ENCODE measurements around the gene CACNA1C. TPM values are rescaled to one million over a fixed set of nuclear protein-coding genes. Genes with fewer than 3 reads are reported as not detected.

Gene CACNA1C
- total and polyA plus RNA-seq, 10 of the 15 experiments (the other 5 are each of a cell fraction or from before 2014, with no cell fraction given): under 0.01 to 0.15 (median 0.09) TPM; not detected in 5

GRCh38 chr12:2352203-2352602 lies 299.4 kb downstream of the CACNA1C start:
- SMC1A ChIA-PET (ENCODE audit: uncharacterized antibody, unreplicated experiment): no interaction called here
- Histone ChIP-seq H3K4me3 (no peak overlapping the region), H2AFZ (ENCODE audit: control insufficient read depth, low read depth, low read length) (no peak overlapping the region), H3K27me3 (replicated peaks in 1 of 2; ENCODE audit: control insufficient read depth in 2 of 2, insufficient read depth in 2 of 2, low read length in 1 of 2) (0 out of 4 replicates have a peak, but pooled peaks cover 0 to 3% of the 10 kb centered on the region in 2 experiments), H3K9me3 (replicated peaks; ENCODE audit: control insufficient read depth, insufficient read depth, low read length) (no peaks in the 10 kb centered on the region), H3K36me3 (ENCODE audit: control insufficient read depth in 2 of 2, insufficient read depth in 2 of 2, low read length in 1 of 2) (no peaks in the 10 kb centered on the region), H3K79me2 (ENCODE audit: control insufficient read depth, insufficient read depth, low read length) (no peaks in the 10 kb centered on the region), H3K9ac (ENCODE audit: control insufficient read depth, insufficient read depth, low read length) (no peak overlapping the region), H3K4me1 (ENCODE audit: control insufficient read depth, insufficient read depth, low read length) (peaks cover 7% of the 10 kb centered on the region; the same call in 1 of the 2 replicates), H3K27ac (ENCODE audit: control insufficient read depth, insufficient read depth) (no peak overlapping the region), H3K4me2 (ENCODE audit: control insufficient read depth, insufficient read depth) (no peak overlapping the region), H4K20me1 (ENCODE audit: control insufficient read depth, insufficient read depth) (no peaks in the 10 kb centered on the region)
- POLR2A ChIA-PET: no interaction called here
- CTCF ChIA-PET: no interaction called here
- in situ Hi-C loops (cut with MboI): no loop called here
- BruUV-seq (replicated peaks): no TSS peak
- WGBS (ENCODE audit: insufficient coverage, insufficient replicate concordance, low lambda C conversion rate, missing lambda C conversion rate): 44% methylated on average over 6 of the region's 6 CpGs
- RAD21 ChIA-PET (ENCODE audit: unreplicated experiment): no interaction called here
- DNase-seq (ENCODE audit: low read depth, low spot score): no peak
- FAIRE-seq: no peak
- ATAC-seq: no peak
- intact Hi-C loops (cut with micrococcal nuclease; ENCODE audit: unreplicated experiment): no loop called here
- TF ChIP-seq POLR2AphosphoS5 (IDR thresholded peaks at IDR 0.05; ENCODE audit: low read length) (no peak), PBX3 (IDR thresholded peaks at IDR 0.05; ENCODE audit: insufficient replicate concordance, low read depth, low read length) (no peak), KLF5 (IDR thresholded peaks at IDR 0.05; ENCODE audit: partially characterized antibody) (no peak), MAX (IDR thresholded peaks at IDR 0.05; ENCODE audit: low read depth, low read length) (no peak), POLR2AphosphoS2 (IDR thresholded peaks at IDR 0.05; ENCODE audit: low read depth, low read length) (no peak), ZNF687 (IDR thresholded peaks at IDR 0.05) (no peak), ZBED1 (IDR thresholded peaks at IDR 0.05; ENCODE audit: borderline replicate concordance) (no peak), HDGF (IDR thresholded peaks at IDR 0.05) (no peak), POU2F2 (IDR thresholded peaks at IDR 0.05; ENCODE audit: borderline replicate concordance, low read depth, low read length) (no peak), ZBTB4 (CRISPR knock-in tag; IDR thresholded peaks at IDR 0.05) (no peak), CBFB (IDR thresholded peaks at IDR 0.05; ENCODE audit: low read depth) (no peak), RAD21 (IDR thresholded peaks at IDR 0.05; ENCODE audit: insufficient read depth, low read depth, low read length) (no peak), ATF2 (IDR thresholded peaks at IDR 0.05; ENCODE audit: low read length) (no peak)

All from GM12878 (cell line).